Cardiac fibroblast (primary cell): ENCODE data around the gene KRTAP19-7.

Source experiments
- DNase-seq, 2 donors: peaks; one replicate each; pipeline versions ENCODE4 v3.0.0 to v3.0.0-alpha.2; 2010; ENCODE audit warnings: low read depth in 2 of 2
- H3K4me3 ChIP-seq, 2 donors: replicated peaks in 1 of 2; 1 replicate in 1 of 2; 2 replicates in 1 of 2; pipeline ENCODE4 v1.5.1; 2011; ENCODE audit warnings: low read depth in 2 of 2, low read length in 2 of 2, mild to moderate bottlenecking in 2 of 2, moderate library complexity in 1 of 2
- TF ChIP-seq, protein P1 (sequence below): IDR thresholded peaks from one replicate; pipeline ENCODE4 v1.5.1; 2011; ENCODE audit warnings: low read depth, mild to moderate bottlenecking, low read length, inconsistent platforms

The KRTAP19-7 gene

DNA sequence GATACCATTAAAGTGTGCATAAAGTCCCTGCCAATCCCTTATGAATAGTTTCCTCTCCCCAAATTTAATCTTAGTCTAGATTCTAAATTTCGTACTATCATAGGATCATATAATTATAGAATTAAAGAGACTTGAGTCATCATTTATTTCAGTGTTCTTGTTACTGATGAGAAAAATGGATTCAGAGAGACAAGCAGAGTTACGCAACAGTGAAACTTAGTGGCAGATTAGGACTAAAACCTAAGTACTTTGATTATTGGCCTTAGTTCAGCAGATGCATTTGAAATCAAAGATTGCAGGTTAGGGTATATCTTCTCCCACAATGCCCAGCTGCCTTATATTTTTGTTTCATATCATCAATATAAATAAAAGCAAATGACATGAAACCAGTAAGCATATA, 843 bp upstream of the KRTAP19-7 start:
- TF ChIP-seq, protein P1, sequence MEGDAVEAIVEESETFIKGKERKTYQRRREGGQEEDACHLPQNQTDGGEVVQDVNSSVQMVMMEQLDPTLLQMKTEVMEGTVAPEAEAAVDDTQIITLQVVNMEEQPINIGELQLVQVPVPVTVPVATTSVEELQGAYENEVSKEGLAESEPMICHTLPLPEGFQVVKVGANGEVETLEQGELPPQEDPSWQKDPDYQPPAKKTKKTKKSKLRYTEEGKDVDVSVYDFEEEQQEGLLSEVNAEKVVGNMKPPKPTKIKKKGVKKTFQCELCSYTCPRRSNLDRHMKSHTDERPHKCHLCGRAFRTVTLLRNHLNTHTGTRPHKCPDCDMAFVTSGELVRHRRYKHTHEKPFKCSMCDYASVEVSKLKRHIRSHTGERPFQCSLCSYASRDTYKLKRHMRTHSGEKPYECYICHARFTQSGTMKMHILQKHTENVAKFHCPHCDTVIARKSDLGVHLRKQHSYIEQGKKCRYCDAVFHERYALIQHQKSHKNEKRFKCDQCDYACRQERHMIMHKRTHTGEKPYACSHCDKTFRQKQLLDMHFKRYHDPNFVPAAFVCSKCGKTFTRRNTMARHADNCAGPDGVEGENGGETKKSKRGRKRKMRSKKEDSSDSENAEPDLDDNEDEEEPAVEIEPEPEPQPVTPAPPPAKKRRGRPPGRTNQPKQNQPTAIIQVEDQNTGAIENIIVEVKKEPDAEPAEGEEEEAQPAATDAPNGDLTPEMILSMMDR: no peak
- no peak for DNase-seq
- no peak overlapping the region for H3K4me3 ChIP-seq

DNA sequence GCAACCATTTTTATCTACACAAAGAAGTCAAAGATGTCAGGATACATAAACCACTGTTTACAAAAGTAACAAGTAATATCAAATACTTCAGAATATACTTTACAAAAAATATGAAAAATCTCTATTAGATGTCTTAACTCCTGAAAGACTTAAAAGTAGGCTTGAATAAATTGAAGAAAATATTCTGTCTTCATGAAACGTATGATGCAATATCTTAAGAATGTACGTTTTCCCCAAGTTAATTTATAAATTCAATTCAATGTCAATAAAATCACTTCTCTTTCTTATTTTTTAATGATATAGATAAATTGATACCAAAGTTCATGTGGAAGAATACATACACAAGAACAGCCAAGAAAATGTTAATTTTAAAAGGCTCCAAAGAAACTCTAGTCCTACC, 6.0 kb downstream of the KRTAP19-7 start:
- TF ChIP-seq, protein P1: no peak
- H3K4me3 ChIP-seq: no peak overlapping the region
- DNase-seq: no peak

DNA sequence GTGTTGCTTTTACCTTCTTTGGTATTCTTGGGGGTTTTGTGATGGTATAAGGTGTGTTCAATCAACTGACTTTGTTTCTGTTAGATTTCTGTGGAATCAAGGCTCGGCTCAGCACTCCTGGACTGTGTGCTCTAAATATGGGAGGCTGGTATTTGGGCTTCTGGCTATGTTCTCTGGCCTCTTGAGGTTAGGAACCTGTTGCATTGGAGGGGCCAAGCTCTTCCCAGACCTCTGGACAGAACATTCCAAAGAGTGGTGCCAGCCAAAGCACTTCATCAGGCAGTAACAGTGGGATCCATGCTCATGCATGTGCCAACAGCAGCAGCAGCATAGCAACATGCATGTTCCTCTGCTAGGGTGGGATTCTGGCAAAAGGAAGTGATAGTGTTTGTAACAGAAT, 8.3 kb downstream of the KRTAP19-7 start:
- H3K4me3 ChIP-seq: no peak overlapping the region
- TF ChIP-seq, protein P1: no peak
- DNase-seq: no peak

DNA sequence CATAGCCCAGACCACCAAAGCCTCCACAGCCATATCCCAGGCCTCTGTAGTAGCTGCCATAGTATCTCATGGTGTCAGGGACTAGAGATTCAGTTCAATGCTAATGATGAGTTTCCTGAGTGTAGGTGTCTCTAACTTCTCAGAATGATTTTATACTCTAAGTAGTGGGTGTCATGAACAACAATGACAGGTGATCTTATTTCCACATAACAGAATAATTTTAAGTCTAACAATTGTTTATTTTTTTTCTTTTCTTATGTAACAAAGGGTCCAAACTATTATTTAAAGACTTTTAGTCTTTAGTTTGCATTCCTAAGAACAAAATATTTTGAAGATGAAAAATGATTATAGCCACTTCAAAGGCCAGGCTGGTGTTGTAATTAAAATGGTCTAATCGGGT, 19.4 kb downstream of the KRTAP19-7 start, which contains the start of gene KRTAP19-6:
Gene KRTAP19-6, minus strand, starts transcription at position 101 of the 400 bp plus-strand sequence. Its CDS starts 31 bp downstream, at position 70.
- no peak for DNase-seq
- TF ChIP-seq, protein P1: no peak
- no peak within 1 kb of the TSS for H3K4me3 ChIP-seq

DNA sequence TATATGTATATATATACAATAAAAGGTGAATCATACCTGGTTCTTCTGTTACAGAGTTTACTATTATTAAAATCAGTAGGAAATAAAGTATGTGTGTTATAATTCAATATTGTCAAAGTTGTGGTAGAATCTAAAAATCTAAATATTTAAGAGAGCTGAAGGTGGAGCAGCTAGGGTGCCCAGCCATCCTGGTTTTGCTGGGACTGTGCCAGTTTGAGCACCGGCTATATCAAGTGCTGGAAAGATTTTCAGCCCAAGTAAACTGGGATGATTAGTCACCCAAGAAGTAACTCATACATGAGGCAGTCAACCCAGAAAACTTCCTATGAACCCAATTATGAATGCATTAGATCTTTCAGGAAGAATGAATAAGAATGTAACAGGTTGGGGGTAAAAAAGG, 42.2 kb downstream of the KRTAP19-7 start:
- TF ChIP-seq, protein P1: no peak
- no peak overlapping the region for H3K4me3 ChIP-seq
- no peak for DNase-seq

DNA sequence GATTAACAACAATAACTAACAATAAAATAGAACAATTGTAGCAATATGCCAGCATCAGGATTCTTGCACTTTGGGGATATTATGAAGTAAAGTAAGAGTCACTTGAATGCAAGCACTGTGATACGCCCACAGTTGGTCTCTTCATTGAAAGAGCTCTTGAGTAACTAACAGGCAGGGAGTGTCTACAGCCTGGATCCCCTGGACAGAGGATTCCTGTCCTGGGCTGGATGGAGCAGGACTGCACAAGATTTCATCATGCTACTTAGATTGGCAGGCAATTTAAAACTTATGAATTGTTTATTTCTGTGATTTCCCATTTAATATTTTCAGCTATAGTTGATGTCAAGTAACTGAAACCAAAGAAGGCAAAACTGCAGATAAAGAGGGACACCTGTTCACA, 45.4 kb downstream of the KRTAP19-7 start:
- TF ChIP-seq, protein P1: no peak
- no peak overlapping the region for H3K4me3 ChIP-seq
- DNase-seq: no peak
